ENCODE results near the gene CAMK2G.

Gene CAMK2G

DNA sequence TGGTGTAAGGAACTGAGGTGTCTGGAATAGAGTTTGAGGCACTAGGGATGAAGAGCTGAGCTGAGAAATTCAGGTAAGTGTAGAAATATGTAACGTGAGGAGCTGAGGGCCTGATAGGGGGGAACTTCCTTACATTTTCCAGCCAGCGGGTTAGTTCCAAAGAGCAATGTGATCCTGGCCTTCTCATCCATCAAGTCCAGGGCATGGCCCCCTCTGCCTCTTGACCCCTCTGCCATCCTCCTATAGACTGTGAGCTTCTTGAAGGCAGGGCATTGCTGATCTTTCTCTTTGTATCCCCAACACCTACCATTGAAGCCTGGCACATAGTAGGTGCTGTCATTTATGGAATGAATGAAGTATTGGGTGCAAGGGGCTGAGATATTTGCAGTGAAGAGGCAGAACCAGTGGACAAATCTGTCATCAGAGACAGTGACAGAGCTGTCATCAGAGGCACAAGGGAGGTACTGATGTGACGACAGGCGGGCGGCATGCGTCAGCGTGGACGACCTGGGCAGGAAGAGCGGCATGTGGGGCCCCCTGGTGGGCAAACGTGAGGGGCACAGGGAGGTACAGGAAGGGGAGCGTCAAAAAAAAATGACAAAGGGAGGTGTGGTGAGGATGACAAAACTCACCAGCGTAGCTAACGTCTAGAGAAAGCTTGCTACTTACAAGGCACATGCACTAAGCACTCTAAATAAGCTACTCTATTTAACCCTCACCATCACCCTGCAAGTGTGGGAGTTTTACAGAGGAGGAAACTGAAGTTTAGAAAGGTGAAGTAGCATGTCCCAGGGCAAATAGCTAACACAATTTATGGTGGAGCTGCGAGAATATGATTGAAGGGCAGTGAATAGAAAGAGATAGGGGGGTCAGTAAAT, 5.2 kb upstream of the CAMK2G start:
- peak; percentile 94 to 95 for DNase-seq

- DNase-seq: no peak
Measured at GRCh38 chr10:73878365-73878764, 4.0 kb upstream of the CAMK2G start.

DNA sequence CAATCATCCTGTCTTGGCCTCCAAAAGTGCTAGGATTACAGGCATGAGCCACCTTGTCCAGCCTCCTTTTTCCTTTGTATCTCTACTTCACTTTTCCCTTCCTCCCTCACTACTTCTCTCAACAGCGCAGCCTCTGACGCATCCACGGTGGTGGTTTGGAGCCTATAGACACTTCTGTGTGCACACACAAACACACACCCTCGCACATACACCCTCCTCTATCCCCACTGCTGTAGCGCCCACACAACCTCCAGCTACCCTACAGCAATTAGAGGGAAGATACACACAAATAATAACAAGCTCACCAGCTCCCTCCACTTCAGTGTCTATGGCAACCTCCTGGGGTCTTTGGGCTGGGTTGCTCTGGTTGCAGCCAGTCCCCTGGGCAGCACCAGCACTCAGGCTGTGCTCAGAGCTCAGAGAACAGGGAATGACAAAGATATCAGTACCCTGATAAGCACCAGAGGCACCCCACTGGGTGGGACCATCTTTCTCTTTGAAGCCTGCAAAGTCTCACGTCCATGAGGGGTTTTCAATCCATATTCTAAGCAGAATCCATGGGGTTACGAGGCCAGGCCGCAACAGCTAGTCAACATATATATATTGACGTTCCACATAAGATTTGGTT, 3.3 kb upstream of the CAMK2G start:
- DNase-seq: no peak

DNA sequence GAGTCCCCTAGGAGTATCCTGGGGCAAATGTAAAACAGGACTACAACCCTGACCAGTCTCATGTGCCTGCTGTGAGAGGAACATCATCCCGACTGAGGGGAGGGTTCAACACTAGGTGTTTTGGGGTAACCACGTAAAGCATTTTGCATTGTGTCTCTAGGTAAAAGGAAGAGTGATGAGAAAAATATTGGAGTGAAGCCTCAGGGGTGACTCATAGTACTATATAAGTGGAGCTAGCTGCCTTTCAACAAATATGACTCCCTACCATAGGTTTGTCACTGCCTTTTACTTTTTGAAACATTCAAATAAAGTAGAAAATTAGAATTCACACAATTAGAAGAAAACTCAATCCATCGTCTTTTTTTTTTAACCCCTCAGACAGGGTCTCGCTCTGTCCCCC, 2.6 kb upstream of the CAMK2G start:
- no peak for DNase-seq

DNA sequence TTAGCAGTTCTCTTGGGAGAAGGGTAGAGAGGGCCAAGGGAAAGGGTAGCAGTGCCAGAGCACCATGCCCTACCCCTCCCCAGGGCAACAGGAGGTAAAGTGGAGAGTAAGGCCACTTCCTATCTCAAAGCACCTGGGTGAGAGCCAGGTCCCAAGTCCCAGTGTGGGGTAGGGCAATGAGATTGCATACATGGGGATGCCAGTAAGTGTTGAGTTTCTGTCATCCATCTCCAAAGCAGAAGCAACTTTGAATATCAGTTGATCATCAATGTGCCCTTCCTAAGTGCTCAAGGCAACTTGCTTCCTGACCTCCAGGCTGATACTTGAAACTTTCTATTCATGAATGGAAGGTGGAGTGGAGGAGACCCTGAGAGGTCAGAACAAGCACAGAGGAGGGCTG, 2.2 kb upstream of the CAMK2G start:
- DNase-seq: no peak

DNA sequence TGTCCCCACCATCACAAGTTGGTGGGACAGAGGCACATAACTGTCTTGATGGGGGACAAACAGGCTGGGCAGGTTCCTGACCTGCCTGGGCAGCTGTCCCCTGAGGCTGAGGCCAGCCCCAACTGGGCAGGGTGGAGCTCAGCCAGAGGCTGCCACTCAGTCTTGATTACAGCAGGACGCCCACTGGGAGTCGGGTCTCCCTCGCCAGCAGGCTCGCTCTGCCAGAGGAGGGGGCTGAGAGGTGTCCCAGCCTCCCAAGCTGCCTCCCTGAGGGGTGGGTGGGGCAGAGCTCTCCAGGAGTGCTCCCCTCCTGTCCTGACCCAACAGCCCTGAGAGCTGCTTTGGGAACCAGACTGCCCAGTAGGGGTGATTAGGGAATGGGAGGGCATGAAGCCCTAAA, 1.8 kb upstream of the CAMK2G start:
- no peak for DNase-seq

DNA sequence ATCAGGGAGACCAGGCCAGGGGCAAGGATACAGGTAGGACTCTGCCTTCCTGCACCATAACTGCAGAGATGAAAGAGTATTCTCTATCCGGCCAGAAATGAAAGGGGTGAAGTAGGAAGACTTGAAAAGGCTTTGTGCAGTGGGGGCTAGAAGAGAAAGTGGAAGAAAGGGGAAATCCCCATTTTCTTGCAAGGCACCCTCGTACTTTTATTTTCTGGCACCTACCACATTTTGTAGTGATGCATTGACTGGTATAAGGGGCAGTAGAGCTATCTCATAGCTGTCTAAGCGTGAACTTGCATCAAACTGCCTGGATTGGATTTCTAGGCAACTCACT, 752 bp upstream of the CAMK2G start:
- DNase-seq: peak; percentile 48 to 82

GRCh38 chr10:73873838-73874215, 528 bp downstream of the CAMK2G start:
- DNase-seq: no peak

DNA sequence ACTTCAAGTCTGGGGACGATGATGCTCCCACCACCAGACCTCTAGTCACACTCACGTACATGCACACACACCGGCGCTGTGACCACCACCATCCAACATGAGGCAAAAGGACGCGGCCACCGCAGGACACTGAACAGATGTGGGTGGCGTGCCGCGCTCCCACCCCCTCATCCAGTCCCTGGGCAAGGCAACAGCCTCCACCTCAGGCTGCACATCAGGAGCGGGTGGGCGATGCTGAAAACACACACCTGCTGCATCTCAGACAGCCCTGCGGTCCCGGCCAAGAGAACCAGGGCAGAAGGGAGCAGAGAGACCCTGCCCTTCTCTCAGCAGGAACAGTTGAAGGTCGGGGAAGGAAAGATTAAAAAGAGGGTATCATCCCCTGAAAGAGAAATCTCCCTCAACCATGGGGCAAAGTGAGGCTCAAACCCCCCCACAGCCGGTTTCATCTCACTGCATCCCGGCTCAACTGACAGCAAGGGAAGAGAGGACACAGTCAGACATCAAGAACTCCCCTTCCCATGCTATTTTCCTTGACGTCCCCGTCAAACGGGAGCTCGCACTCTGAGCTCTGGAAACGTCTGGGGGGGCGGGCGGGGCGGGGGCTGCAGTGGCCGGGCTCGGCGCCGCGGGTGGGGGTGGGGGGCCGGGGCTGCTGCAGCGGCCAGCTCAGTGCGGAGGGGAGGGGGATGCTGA, 1.1 kb downstream of the CAMK2G start:
- no peak for DNase-seq

DNA sequence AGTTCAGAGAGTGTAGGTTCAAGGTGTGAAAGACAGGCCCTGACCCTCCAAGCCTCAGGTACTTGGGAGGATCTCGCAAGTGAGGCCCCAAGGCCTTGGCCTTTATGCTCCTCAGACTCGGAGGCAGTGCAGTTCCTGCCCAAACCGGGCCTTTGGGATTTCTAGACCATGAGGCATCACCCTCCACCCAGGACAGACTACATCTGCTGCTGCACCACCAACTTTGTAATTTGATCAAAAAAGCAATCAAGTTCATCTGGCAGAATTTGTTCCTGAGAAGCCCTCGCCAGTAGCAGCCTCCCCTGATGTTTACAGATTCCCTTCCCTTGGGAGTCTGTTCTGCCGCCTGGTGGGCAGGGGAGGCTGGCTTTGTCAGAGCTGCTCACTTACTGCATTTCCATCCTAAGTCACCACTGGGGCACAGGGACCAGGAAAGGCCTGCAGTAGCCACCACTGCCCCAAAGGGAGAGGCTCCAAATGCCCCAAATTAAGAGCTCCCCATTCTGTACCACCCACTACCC, 2.1 kb downstream of the CAMK2G start:
- no peak for DNase-seq

GRCh38 chr10:73871295-73872189, 2.8 kb downstream of the CAMK2G start:
- DNase-seq: no peak

- DNase-seq: no peak
Measured at GRCh38 chr10:73868655-73869195, 5.6 kb downstream of the CAMK2G start.

DNA sequence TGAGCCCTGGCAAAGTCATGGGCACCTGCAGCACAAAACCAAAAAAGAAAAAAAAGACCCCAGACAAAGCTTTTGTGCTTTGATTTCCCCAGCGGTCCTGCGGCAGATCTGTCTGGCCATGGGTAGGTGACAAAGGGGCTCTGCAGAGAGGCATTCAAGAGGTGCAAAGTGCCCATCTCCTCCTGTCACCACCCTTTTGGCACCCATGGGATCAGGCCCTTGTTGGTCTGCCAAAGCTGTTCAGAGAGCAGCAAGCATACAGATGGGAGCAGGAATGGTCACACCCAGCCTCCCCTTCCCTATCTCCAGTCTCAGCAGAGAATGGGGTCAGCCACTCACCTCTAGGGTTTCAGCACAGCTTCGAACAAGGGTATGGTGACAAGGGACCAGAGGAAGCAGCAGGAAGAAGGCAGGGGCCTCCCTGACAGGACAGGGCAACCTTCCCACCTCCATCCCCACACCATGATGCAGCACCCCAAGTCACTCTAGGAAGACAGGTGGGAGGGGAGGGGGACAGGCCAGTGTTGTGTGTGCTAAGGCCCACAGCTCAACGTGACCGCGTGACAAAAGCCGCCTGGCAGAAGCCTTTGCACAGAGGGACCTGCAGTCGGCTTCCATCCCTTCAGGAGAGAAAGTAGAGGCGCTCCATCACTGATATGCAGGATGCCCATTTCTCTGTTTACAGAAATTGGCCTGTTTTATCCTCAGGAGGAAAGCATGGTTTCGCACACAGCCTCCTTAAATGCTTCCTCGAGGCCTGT, 6.3 kb downstream of the CAMK2G start:
- no peak for DNase-seq

GRCh38 chr10:73867126-73867807, 7.1 kb downstream of the CAMK2G start:
- DNase-seq: no peak

GRCh38 chr10:73866621-73867020, 7.7 kb downstream of the CAMK2G start:
- no peak for DNase-seq

DNA sequence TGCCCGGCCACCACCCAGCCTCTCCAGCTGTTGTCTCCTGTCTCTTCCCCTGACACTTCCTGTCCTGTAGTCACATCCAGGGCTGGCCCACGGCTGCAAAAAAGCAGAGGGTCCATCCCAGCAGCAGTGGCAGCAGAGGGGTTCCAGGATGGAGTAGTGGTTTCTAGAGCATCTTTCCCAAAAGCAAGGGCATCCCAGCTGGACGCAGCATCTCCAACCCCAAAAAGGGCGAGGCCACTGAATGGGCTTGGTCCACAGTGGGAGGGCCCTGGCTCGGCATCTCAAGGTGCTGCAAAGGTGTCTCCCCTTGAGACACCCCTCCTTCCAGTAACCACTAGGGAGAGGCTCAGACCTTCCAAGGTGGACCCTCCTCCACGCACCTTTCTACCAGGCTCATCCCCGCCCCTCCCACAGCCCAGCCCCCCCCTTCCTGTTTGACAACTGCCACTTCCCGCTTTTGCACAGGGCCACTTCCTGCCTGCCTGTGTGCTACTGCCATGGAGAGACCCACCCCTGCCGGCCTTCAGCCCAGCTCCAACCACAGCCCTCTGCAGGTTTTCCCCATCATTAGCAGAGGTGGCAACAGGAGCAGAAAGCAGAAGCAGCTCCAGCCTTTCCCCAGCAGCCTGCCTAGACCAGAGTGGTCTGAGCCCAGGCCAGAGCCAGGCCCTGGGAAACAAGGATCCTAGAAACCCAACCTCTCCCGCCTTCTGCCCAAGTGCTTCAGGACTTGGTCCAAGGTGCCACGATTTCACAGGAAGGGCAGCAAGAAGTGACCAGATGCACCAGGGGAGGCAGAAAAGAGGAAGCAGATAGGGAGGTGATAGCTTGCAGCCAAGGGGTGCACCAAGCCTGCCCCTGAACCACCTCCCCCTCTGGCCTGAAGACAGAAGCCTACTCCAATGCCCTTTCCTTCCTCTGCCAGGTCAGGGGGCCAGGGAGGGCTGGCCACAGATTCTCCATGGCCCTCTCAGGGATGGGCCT, 8.6 kb downstream of the CAMK2G start:
- peak; percentile 63 to 73 for DNase-seq

DNA sequence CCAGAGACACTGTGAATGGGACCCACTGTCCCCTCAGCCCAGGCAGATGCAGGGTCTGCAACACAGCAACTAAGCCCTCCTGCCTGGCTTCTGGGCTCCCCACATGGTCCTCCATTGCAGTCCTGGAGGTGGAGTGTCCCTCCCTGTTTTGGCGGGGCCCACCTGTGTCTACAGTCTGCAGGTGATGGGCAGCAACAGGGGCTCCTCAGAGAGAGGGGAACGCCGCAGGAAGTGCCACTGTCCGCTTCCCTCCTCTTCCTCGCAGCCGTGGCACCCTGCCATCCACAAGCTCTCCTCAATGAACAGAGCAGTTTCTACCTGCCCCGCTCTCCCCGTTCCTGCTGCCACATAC, 9.3 kb downstream of the CAMK2G start:
- peak in 1 of 2 donors; percentile 9 for DNase-seq

DNA sequence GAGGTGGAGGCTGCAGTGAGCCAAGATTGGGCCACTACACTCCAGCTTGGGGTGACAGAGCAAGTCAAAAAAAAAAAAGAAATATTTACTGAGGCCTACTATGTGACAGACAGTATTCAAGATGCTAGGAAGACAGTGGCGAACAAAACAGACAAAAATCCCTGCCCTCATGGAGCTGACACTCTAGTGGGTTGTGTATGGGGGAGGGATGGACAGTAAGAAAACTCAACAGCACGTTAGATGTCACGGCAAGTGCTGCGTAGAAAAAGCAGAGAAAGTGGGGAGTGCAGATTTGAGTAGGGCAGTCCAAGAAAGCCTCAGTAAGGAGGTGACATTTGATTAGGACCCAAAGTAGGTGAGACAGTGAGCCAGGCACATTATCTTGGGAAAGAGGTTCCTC, 10.1 kb downstream of the CAMK2G start:
- no peak for DNase-seq

DNA sequence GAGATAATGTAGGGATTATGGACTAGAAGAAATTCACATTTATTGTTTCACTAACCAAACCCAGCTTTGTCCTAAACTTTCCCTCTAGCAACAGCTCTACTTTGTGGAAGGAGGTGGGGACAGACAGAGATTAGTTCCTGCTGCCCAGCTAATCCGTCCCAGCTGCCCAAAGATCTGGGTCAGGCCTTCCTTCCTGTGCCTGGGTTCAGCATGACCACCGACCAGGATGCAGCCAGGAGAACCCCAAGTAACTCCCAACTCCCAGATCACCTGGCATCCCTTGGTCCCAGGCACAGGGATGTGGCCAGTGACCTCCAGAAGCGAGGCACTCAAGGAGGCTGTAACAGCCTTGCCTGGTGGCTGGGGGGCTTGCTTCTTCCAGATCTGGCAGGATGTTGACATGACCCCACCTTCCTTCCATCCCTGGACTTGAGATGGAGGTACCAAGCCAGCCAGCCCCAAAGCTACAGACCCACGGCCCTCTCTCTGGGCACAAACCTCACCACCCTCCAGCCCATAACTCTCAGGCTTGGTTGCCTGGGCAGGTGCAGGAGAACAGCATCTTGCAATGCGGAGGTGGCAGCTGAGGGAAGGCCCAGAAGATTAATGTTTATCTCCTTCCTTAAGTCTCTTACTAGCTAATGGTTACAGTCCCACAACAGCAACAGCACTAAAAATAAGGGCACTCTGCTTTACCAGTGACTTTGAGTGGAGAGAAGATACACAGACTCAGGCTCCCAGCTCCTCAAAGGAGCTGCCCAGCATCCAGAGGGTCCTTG, 11.1 kb downstream of the CAMK2G start:
- no peak for DNase-seq

Data from CD4-positive, alpha-beta T cell treated with Interleukin-1 beta for 1 hour (primary cell).